K562 (cell line): ENCODE results near the gene CNTD1. TPM values are rescaled to one million over a fixed set of nuclear protein-coding genes. Genes with fewer than 3 reads are reported as not detected.

ENCODE experiments used
- CBFA2T2 ChIP-seq: fragments of 450-650 bp; conservative IDR thresholded peaks from 2 replicates; pipeline ENCODE4 v1.6.1; 2017; ENCODE audit warnings: mild to moderate bottlenecking
- CREB1 ChIP-seq, 2 experiments: sonication (generic) in 1 of 2; formaldehyde crosslinking in 1 of 2; IDR thresholded peaks; 2 replicates each; pipeline versions ENCODE4 v1.6.1 to v1.8.0; 2012 to 2022; ENCODE audit warnings: inconsistent platforms in 1 of 2, mild to moderate bottlenecking in 1 of 2, missing genetic modification reagents in 1 of 2, moderate library complexity in 1 of 2
- ELF4 ChIP-seq: fragments of 450-650 bp; formaldehyde crosslinking; IDR thresholded peaks from 2 replicates; pipeline ENCODE4 v1.4.0; 2022; ENCODE audit warnings: missing genetic modification characterization
- GABPB2 ChIP-seq: fragments of 250-450 bp; sonication (Bioruptor Pico); conservative IDR thresholded peaks from 2 replicates; pipeline ENCODE4 v1.5.1; 2021; ENCODE audit warnings: mild to moderate bottlenecking
- MAFG ChIP-seq: fragments of 450-650 bp; conservative IDR thresholded peaks from 2 replicates; pipeline ENCODE4 v1.6.1; 2016; ENCODE audit warnings: missing genetic modification characterization, missing compliant biosample characterization
- MEIS2 ChIP-seq: fragments of 450-650 bp; IDR thresholded peaks from 2 replicates; pipeline ENCODE4 v1.6.1; 2014; ENCODE audit warnings: mild to moderate bottlenecking; ENCODE audit not compliant: partially characterized antibody
- NR1H2 ChIP-seq: sonication (generic); formaldehyde crosslinking; IDR thresholded peaks from 2 replicates; pipeline ENCODE4 v1.4.0; 2020; ENCODE audit warnings: mild to moderate bottlenecking, missing genetic modification reagents
- RBM34 ChIP-seq: fragments of 200-400 bp; formaldehyde crosslinking; IDR thresholded peaks from 2 replicates; pipeline ENCODE4 v1.6.1; 2018; ENCODE audit warnings: low read length, borderline replicate concordance; ENCODE audit not compliant: insufficient read depth
- SAFB2 ChIP-seq: fragments of 200-400 bp; formaldehyde crosslinking; IDR thresholded peaks from 2 replicates; pipeline ENCODE4 v1.6.1; 2018; ENCODE audit warnings: borderline replicate concordance, low read length, low read depth, moderate library complexity; ENCODE audit not compliant: severe bottlenecking
- SMC3 ChIP-seq: conservative IDR thresholded peaks from 2 replicates; pipeline ENCODE4 v1.6.1; 2011; ENCODE audit warnings: low read depth, low read length, improper control_type of control experiment; ENCODE audit not compliant: insufficient read depth
- SRSF1 ChIP-seq: fragments of 200-400 bp; formaldehyde crosslinking; IDR thresholded peaks from 2 replicates; pipeline ENCODE4 v1.6.1; 2017; ENCODE audit warnings: mild to moderate bottlenecking, low read depth, low read length, moderate library complexity
- TAF1 ChIP-seq: IDR thresholded peaks from 2 replicates; pipeline ENCODE4 v1.6.1; 2011; ENCODE audit warnings: mild to moderate bottlenecking, low read length, moderate library complexity; ENCODE audit not compliant: insufficient read depth, control insufficient read depth, severe bottlenecking; ENCODE audit errors: extremely low read depth
- WHSC1 ChIP-seq: IDR thresholded peaks from one replicate; pipeline ENCODE4 v1.6.1; 2012; ENCODE audit warnings: low read length, control low read depth, inconsistent platforms
- ZBTB7A ChIP-seq: IDR thresholded peaks from 2 replicates; pipeline ENCODE4 v1.6.1; 2011; ENCODE audit warnings: low read depth, mild to moderate bottlenecking, low read length, moderate library complexity, borderline replicate concordance; ENCODE audit not compliant: control insufficient read depth
- polyA plus RNA-seq, 8 experiments: library from polyadenylated mRNA; depleted of rRNA in 4 of 8; stranded (reverse) in 5 of 8; unstranded in 3 of 8; fragments of >200 nt; fragmentation: Nextera tagmentation in 2 of 8; fragmentation: Illumina TruSeq in 1 of 8; extraction: Ambion mirVana in 2 of 8; extraction: Trizol in 1 of 8; gene quantifications; 2 replicates each; pipeline versions ENCODE4 v1.2.1 to v1.2.3, GENCODE V29; 2011 to 2014; ENCODE audit warnings: inconsistent platforms in 1 of 8, missing spikeins in 1 of 8
- total RNA-seq, 7 experiments: library from RNA; depleted of rRNA in 6 of 7; stranded (reverse); fragments of >200 nt in 6 of 7; fragmentation: Illumina TruSeq in 2 of 7; extraction: Trizol in 2 of 7; gene quantifications; 2 replicates each; pipeline versions ENCODE4 v1.2.1 to v1.2.3, GENCODE V29; 2011 to 2021; ENCODE audit warnings: low replicate concordance in 1 of 7
- TF ChIP-seq, protein P1 (sequence below): fragments of 450-650 bp; formaldehyde crosslinking; IDR thresholded peaks from 2 replicates; pipeline ENCODE4 v1.4.0; 2020; ENCODE audit warnings: mild to moderate bottlenecking
- TF ChIP-seq, protein P2 (sequence below): sonication (generic); formaldehyde crosslinking; IDR thresholded peaks from 2 replicates; pipeline ENCODE4 v1.8.0; 2022; ENCODE audit warnings: missing genetic modification reagents, mild to moderate bottlenecking, borderline replicate concordance
- TF ChIP-seq, protein P3 (sequence below): fragments of 250-450 bp; sonication (Bioruptor Pico); IDR thresholded peaks from 2 replicates; pipeline ENCODE4 v1.4.0; 2020; ENCODE audit warnings: mild to moderate bottlenecking
- TF ChIP-seq, protein P4 (sequence below): fragments of 450-650 bp; formaldehyde crosslinking; IDR thresholded peaks from 2 replicates; pipeline ENCODE4 v1.4.0; 2022; ENCODE audit warnings: missing genetic modification characterization
- TF ChIP-seq, protein P5 (sequence below), 2 experiments: fragments of 450-650 bp; IDR thresholded peaks; 2 replicates each; pipeline ENCODE4 v1.6.1; 2016

Gene CNTD1
- total and polyA plus RNA-seq, 9 of the 15 experiments (the other 6 are each of a cell fraction or from before 2014, with no cell fraction given), result 0.12 to 0.86 (median 0.41) TPM; not detected in 1

DNA sequence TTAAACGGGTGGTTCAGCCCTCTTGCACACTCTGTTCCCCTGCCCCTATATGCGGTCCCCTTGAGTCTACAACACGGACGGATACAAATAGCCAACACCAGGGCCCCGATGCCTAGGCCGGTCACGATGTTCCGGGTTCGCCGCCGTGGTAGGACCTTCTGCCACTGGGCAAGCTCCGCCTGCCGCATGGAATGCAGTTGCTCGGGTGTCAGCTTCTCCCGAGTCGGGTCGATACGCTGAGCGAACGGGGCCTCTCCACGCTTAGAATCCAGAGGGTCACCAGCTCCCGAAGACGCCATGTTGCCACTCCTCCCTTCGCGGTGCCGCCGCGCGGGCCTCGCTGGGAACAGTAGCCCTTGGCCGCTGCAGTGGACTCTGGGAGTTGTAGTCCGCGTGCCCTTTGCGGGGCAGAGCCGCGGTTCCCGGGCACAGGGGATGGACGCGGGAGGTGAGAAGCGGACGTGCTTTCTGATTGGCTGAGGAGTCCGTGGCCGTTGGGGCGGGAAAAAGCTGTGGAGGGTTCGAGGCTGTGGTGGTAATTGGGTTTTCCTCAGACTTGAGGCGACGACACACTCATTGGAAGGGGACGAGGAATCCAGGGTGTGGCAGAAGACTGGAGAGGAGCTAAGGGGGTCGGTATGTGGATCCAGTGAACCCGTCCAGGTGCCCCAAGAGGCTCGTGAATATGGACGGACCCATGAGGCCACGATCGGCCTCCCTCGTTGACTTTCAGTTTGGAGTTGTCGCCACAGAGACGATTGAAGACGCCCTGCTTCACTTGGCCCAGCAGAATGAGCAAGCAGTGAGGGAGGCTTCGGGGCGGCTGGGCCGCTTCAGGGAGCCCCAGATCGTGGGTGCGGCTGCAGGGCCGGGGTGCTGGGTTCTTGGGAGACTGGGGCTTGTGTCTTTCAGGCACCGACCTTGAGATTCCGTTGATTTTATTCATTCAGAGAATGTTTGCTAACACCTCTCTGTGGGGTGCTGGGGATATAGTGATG, at the start of gene CNTD1, which contains the start of gene COA3 (continued):
- TF ChIP-seq CREB1 (IDR thresholded peaks at IDR 0.05) (no peak), CREB1 (CRISPR knock-in tag; IDR thresholded peaks at IDR 0.05) (peak; percentile 54; the same call in 1 of the 2 replicates), SRSF1 (no peak), SAFB2 (no peak), ELF4 (CRISPR knock-in tag) (no peak), CBFA2T2 (no peak), RBM34 (no peak), NR1H2 (CRISPR knock-in tag) (no peak), SMC3 (0 out of 2 replicates have a peak, but pooled peaks have one; percentile 10), MAFG (no peak), WHSC1 (no peak), GABPB2 (no peak), ZBTB7A (no peak; the same call in 1 of the 2 replicates), TAF1 (peak; percentile 54), MEIS2 (no peak)
- TF ChIP-seq, protein P1, sequence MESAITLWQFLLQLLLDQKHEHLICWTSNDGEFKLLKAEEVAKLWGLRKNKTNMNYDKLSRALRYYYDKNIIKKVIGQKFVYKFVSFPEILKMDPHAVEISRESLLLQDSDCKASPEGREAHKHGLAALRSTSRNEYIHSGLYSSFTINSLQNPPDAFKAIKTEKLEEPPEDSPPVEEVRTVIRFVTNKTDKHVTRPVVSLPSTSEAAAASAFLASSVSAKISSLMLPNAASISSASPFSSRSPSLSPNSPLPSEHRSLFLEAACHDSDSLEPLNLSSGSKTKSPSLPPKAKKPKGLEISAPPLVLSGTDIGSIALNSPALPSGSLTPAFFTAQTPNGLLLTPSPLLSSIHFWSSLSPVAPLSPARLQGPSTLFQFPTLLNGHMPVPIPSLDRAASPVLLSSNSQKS (CRISPR knock-in tag), result no peak
- TF ChIP-seq, protein P2, sequence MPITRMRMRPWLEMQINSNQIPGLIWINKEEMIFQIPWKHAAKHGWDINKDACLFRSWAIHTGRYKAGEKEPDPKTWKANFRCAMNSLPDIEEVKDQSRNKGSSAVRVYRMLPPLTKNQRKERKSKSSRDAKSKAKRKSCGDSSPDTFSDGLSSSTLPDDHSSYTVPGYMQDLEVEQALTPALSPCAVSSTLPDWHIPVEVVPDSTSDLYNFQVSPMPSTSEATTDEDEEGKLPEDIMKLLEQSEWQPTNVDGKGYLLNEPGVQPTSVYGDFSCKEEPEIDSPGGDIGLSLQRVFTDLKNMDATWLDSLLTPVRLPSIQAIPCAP, result no peak
- TF ChIP-seq, protein P3, sequence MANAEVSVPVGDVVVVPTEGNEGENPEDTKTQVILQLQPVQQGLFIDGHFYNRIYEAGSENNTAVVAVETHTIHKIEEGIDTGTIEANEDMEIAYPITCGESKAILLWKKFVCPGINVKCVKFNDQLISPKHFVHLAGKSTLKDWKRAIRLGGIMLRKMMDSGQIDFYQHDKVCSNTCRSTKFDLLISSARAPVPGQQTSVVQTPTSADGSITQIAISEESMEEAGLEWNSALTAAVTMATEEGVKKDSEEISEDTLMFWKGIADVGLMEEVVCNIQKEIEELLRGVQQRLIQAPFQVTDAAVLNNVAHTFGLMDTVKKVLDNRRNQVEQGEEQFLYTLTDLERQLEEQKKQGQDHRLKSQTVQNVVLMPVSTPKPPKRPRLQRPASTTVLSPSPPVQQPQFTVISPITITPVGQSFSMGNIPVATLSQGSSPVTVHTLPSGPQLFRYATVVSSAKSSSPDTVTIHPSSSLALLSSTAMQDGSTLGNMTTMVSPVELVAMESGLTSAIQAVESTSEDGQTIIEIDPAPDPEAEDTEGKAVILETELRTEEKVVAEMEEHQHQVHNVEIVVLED (CRISPR knock-in tag), result peak; percentile 75
- TF ChIP-seq, protein P4, sequence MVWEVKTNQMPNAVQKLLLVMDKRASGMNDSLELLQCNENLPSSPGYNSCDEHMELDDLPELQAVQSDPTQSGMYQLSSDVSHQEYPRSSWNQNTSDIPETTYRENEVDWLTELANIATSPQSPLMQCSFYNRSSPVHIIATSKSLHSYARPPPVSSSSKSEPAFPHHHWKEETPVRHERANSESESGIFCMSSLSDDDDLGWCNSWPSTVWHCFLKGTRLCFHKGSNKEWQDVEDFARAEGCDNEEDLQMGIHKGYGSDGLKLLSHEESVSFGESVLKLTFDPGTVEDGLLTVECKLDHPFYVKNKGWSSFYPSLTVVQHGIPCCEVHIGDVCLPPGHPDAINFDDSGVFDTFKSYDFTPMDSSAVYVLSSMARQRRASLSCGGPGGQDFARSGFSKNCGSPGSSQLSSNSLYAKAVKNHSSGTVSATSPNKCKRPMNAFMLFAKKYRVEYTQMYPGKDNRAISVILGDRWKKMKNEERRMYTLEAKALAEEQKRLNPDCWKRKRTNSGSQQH, result no peak
- TF ChIP-seq, protein P5, sequence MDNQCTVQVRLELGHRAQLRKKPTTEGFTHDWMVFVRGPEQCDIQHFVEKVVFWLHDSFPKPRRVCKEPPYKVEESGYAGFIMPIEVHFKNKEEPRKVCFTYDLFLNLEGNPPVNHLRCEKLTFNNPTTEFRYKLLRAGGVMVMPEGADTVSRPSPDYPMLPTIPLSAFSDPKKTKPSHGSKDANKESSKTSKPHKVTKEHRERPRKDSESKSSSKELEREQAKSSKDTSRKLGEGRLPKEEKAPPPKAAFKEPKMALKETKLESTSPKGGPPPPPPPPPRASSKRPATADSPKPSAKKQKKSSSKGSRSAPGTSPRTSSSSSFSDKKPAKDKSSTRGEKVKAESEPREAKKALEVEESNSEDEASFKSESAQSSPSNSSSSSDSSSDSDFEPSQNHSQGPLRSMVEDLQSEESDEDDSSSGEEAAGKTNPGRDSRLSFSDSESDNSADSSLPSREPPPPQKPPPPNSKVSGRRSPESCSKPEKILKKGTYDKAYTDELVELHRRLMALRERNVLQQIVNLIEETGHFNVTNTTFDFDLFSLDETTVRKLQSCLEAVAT (IDR thresholded peaks at IDR 0.05), result no peak
